OCI-LY7 (cell line): ENCODE results near the gene CASP5. TPM values are rescaled to one million over a fixed set of nuclear protein-coding genes. Genes with fewer than 3 reads are reported as not detected.

Experiments
- total RNA-seq, 2 experiments: library from RNA; depleted of rRNA in 1 of 2; stranded (reverse); fragments of >200 nt in 1 of 2; shearing (Covaris generic) in 1 of 2; gene quantifications; 2 replicates each; pipeline ENCODE4 v1.2.3, GENCODE V29; 2014 to 2022

The CASP5 gene
- total RNA-seq, 2 experiments from 2014 or later, result not detected

Other genes starting within 250 kb of the CASP5 start
- not detected in 2 replicates for gene CASP12, start 124.7 kb downstream of the CASP5 start, total RNA-seq (2014; rRNA removed; shearing (Covaris generic))
- gene CASP12, start 124.7 kb downstream of the CASP5 start, total RNA-seq (2022), result not detected in 2 replicates
- 0.28 and 0.88 TPM in 2 replicates for gene CASP4, start 54.6 kb downstream of the CASP5 start, total RNA-seq (2014; rRNA removed; shearing (Covaris generic))
- gene CASP4, start 54.6 kb downstream of the CASP5 start, total RNA-seq (2022), result 1.4 and 1.6 TPM in 2 replicates
- gene CASP1, start 12.0 kb upstream of the CASP5 start, total RNA-seq (2014; rRNA removed; shearing (Covaris generic)), result 0.26 TPM in 1 of 2 replicates, not detected in the other
- gene CASP1, start 12.0 kb upstream of the CASP5 start, total RNA-seq (2022), result 0.99 TPM in 1 of 2 replicates, not detected in the other
- 0.44 and 1.4 TPM in 2 replicates for gene CARD16, start 22.2 kb upstream of the CASP5 start, total RNA-seq (2014; rRNA removed; shearing (Covaris generic))
- 0.42 TPM in 1 of 2 replicates, not detected in the other for gene CARD16, start 22.2 kb upstream of the CASP5 start, total RNA-seq (2022)
- not detected in 2 replicates for gene CARD18, start 116.6 kb upstream of the CASP5 start, total RNA-seq (2014; rRNA removed; shearing (Covaris generic))
- gene CARD18, start 116.6 kb upstream of the CASP5 start, total RNA-seq (2022), result not detected in 2 replicates